Measurements from ENCODE around the gene ELOB. TPM values are rescaled to one million over a fixed set of nuclear protein-coding genes. Genes with fewer than 3 reads are reported as not detected.

The ELOB gene
- total and polyA plus RNA-seq, 8 donors, result 69.9 to 318 (median 101) TPM

- FAIRE-seq (no peak), DNase-seq (peak in 1 of 6 donors; percentile 49), ATAC-seq (peak in 1 of 4 donors; percentile 8)
- TF ChIP-seq CTCF (IDR thresholded peaks at IDR 0.05), result no peak
- H3K27ac ChIP-seq, result no peak overlapping the region
- H3K4me3 ChIP-seq, result no peak overlapping the region
- 97% methylated on average over 42 of the region's 42 CpGs for WGBS, 2 donors
- intact Hi-C loops (cut with DNase I), result no loop called here
- H3K4me1 ChIP-seq, result no peaks in the 10 kb centered on the region
- peaks cover 10 to 96% (median 83%) of the 10 kb centered on the region in 3 donors for H3K36me3 ChIP-seq
- no peaks in the 10 kb centered on the region for H3K9me3 ChIP-seq
- H3K27me3 ChIP-seq, result no peaks in the 10 kb centered on the region
Measured at GRCh38 chr16:2761886-2762583, 15.0 kb downstream of the ELOB start.

GRCh38 chr16:2761472-2761871 is 15.6 kb downstream of the ELOB start:
- no peak overlapping the region for H3K4me3 ChIP-seq
- WGBS, 2 donors, result 90 to 92% methylated on average over 10 of the region's 10 CpGs
- peaks cover 10 to 92% (median 80%) of the 10 kb centered on the region in 3 donors for H3K36me3 ChIP-seq
- intact Hi-C loops (cut with DNase I), result no loop called here
- no peaks in the 10 kb centered on the region for H3K27me3 ChIP-seq
- H3K27ac ChIP-seq, result no peak overlapping the region
- no peak for TF ChIP-seq CTCF (IDR thresholded peaks at IDR 0.05)
- H3K9me3 ChIP-seq, result no peaks in the 10 kb centered on the region
- ATAC-seq (no peak), FAIRE-seq (no peak), DNase-seq (peak in 1 of 6 donors; percentile 18)
- no peaks in the 10 kb centered on the region for H3K4me1 ChIP-seq

GRCh38 chr16:2757344-2757743 is 19.7 kb downstream of the ELOB start:
- H3K27ac ChIP-seq, result no peak overlapping the region
- FAIRE-seq, result no peak
- WGBS, 2 donors, result 81 to 82% methylated on average over 11 of the region's 11 CpGs

GRCh38 chr16:2756288-2757015 is 20.6 kb downstream of the ELOB start:
- FAIRE-seq, result no peak
- H3K9me3 ChIP-seq, result no peaks in the 10 kb centered on the region
- ATAC-seq, result no peak
- peak in 1 of 6 donors; percentile 75 for DNase-seq
- no peaks in the 10 kb centered on the region for H3K27me3 ChIP-seq
- no peak overlapping the region for H3K4me3 ChIP-seq
- WGBS, 2 donors, result 86 to 88% methylated on average over 30 of the region's 30 CpGs
- no peak overlapping the region for H3K27ac ChIP-seq
- TF ChIP-seq CTCF (IDR thresholded peaks at IDR 0.05), result no peak
- intact Hi-C loops (cut with DNase I), result no loop called here
- H3K36me3 ChIP-seq, result peaks cover 8 to 45% (median 41%) of the 10 kb centered on the region in 3 donors
- H3K4me1 ChIP-seq, result peaks cover 10 to 23% (median 20%) of the 10 kb centered on the region in 3 donors

More at GRCh38 chr16:2757344-2757743, 19.7 kb downstream of the ELOB start:
- DNase-seq, result no peak
- no peak for TF ChIP-seq CTCF (IDR thresholded peaks at IDR 0.05)
- ATAC-seq, result no peak
- Histone ChIP-seq H3K4me1 (peaks cover 6 to 20% (median 18%) of the 10 kb centered on the region in 3 donors), H3K4me3 (no peak overlapping the region), H3K27me3 (no peaks in the 10 kb centered on the region), H3K9me3 (no peaks in the 10 kb centered on the region), H3K36me3 (peaks cover 8 to 54% (median 50%) of the 10 kb centered on the region in 3 donors)
- intact Hi-C loops (cut with DNase I), result no loop called here
